NOMO-1 treated with dmso at 0.1 percent for 144 hours (cell line): ENCODE results near the gene LUZP1.
A peak's percentile ranks its signal among the peaks of the same experiment; 100 is the strongest.

Experiments used
- DNase-seq: peaks from one replicate; lab custom pipeline; 2025; ENCODE audit not compliant: unreplicated experiment; lab: John Stamatoyannopoulos, UW

The LUZP1 gene

GRCh38 chr1:23118407-23118806 is 50.2 kb downstream of the LUZP1 start:
- DNase-seq: no peak

GRCh38 chr1:23116921-23117699 is 51.5 kb downstream of the LUZP1 start:
- DNase-seq: no peak

DNA sequence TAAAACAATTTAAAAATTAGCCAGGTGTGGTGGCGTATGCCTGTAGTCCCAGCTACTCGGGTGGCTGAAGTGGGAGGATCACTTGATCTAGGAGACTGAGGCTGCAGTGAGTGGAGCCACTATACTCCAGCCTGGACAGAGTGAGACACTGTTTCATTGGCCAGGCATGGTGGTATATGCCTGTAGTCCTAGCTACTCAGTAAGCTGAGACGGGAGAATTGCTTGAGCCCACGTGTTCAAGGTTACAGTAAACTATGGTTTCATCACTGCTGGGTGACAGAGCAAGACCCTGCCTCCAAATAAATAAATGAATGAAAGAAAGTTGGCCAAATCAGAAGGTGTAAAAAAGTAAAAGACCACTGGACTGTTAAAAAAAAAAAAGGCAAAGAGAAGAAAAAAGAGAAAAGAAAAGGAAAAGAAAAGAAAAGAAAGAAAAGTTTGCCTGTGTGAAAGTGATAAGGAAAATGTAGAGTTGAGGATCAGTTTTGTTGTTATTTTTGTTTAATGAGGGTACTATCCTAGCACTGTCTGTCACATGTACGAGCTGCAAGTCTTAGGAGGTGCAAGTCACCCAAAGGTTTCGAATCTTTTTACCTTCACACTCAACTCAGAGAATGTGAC is 52.3 kb downstream of the LUZP1 start:
- DNase-seq: no peak

- no peak for DNase-seq
Observed at GRCh38 chr1:23114424-23115079, 54.1 kb downstream of the LUZP1 start.

GRCh38 chr1:23111600-23112535 is 56.8 kb downstream of the LUZP1 start:
- DNase-seq: no peak

DNA sequence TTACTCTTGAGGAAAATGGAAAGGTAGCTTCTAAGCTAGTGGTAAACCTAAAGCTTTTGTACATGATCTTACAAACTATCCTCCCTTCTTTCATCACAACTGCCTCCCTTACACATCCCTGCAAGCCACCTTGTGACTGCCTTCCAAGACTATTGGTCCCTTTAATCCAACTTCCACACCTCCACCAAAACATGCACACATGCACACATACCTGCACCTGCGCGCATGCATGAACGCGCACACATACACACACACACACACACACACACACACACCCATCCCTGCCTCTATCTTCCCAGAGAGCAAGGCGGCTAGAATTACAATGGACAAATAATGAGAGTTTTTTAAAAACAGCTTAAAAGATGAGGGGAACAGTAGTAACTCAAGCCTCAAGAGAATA is 58.3 kb downstream of the LUZP1 start:
- DNase-seq: no peak

DNA sequence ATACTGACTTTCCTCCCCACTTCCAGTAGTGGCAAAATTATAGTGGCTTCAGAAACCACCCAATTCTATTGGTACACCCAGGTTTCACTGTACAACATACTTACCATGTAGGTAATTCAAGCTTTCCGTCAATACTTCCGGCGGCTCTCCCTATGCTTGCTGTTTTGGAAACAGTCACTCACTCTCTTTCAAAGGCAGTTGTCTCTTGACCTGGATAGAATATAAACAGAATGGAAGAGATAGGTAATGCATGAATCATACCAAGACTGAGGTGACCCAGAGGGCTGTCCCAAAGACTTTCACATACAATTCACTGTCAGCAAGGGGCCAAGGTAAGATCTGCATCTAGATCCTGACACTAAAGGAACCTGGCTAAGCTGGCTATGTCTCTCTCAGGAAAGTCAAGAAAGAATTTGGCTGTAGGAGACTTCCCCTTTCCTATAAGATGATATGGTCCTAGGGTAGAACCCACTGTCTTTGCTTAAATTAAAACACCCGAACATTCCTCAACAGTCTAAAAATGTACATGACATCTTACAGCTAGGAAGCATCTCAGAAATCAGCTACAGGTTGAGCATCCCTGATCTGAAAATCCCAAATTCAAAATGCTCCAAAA is 59.6 kb downstream of the LUZP1 start:
- no peak for DNase-seq

- DNase-seq: peak; percentile 27
Observed at GRCh38 chr1:23103001-23103889, 65.4 kb downstream of the LUZP1 start.

DNA sequence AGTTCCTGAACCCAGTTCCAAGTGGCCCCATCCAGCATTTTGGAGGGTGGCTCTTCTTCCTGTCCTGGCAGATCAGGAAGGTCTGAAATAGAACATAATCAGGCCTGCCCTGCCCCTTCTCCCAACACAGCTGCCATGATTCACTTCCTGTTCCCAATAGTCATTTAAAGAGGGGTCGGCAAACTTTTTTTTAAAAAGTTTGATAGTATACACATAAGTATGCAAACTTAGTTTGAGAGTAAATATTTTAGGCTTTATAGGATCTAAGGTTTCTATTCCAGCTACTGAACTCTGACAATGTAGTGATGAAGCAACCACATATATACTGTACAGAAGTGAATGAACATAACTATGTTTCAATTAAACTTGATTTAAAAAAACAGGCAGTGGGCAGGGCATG is 66.4 kb downstream of the LUZP1 start:
- no peak for DNase-seq

DNA sequence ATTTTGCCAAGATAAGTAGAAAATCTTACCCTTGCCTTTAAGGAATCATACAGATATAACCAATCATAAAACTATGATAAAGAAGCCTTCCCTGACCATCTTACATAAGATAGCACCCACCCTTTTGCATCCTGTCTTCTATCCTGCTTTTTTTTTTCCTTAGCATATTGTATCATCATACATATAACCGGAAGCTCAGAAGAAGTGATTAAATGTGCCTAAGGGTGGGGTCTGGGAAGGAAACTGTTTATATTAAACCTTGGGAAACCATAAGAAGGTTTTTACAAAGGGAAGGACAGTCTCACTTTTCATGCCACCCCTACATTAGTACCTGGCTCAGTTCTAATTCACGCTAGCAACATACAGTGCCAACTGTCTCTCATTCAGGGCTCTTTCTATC is 66.8 kb downstream of the LUZP1 start:
- DNase-seq: no peak

DNA sequence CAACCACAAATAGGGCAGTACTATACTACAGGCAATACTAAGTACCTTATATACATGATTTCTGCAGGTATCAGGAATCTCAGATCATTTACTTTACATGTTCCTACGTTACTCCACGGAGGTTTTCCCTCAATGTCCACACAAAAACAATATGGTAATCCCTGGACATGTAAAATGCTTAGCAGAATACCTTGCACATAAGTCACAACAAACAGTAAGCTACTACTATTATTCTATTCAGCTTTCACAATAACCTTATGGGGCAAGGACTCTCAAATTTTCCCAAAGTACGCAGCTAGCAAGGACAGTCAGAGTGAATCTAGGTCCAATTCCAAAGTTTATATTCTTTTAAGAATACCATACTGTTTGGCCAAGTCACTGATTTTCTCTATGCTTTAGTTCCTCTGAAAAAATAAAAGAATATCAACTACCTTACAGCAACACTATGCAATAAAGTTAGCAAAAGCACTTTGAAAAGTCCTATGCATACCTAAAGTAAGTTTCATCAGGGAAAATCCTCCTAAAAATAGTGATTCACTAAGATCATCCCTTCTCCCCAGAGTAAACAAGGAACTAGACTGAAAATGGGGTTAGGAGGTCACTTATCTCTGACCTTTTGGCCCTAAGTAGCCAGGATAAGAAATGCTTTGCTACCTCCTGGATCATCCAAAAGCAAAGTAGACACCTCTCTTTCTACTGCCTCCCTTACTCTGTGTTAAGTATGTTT is 67.4 kb downstream of the LUZP1 start:
- no peak for DNase-seq

DNA sequence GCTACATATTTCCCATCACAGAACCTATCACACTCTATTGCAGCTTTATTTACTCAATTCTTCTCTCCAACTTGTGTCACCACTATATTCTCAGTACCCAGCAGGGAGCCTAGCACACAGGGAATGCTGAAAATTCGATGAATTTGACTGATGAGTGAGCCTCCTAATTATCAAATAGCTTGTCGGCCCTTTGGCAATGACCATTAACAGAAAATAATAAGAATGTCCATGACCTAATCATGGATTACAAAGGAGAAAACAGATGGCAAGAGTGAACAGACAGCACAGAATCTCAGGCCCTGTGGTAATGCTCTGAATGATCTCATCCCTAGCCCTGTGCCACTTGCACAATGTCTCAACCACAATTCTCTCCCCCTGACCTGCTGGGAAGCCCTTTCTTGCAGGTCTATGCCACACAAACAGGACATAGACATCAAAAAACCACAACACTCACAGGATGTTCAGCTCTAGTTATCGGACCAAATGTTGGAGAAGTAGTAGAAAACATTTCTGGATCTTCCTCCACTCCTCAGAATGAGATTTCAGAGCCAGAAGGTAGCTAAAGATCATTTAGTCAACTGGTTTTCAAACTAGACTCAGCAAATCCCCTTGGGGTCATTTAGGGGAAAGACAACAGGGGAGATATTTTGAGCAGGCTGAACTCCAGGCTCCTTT is 68.4 kb downstream of the LUZP1 start:
- peak; percentile 45 for DNase-seq

DNA sequence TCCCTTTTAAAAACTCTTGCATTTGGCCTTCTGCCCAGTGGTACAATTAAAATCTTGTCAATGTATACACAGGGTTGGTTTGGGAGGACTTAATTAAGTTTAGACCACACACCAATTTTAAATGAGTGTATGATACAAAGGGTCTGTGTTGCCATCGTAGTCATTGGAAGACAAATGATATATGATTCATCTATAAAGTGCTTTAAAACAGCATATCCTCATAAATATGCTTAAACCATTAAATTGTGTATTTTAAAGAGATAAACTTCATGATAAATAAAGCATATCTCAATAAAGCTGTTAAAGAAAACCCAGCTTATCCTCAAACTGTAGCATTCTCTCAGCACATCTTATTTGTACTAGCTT is 69.5 kb downstream of the LUZP1 start:
- no peak for DNase-seq

GRCh38 chr1:23098463-23099170 is 70.0 kb downstream of the LUZP1 start:
- DNase-seq: peak; percentile 20

DNA sequence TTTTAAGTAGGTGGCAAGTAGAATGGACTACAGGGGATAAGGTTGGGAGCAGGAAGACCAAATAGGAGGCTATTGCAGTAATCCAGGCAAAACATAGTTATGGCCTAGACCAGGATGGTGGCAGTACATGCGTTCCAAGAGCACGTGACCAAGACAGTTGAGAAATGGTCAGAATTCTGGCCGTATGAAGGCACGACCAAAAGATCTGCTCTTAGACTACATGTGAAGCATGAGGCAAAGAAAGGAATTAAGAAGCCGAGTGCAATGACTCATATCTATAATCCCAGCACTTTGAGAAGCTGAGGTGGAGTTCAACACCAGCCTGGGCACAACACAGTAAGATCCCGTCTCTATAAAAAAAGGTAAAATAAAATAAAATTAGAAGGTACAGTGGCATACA is 71.3 kb downstream of the LUZP1 start:
- DNase-seq: no peak

GRCh38 chr1:23092447-23092846 is 76.2 kb downstream of the LUZP1 start:
- no peak for DNase-seq

DNA sequence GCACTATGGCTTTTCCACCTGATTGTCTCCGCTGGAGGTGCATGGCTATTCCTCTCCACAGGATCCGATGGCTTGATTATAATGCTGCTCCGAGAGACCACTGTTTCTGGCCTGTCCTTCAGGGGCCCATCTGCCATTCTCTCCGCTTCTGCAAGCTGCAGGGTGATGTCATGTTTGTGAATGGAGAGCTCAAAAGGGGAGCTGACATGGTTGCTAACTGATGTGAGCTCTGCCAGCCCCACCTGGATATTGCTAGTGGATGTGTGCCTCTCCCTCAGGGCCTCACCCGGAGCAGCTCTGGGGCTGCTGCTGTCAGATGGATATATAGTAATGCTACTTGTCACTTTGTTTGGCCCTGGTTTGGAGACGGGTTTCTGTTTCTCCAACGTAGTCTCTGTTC is 77.1 kb downstream of the LUZP1 start:
- DNase-seq: no peak

GRCh38 chr1:23090056-23090455 is 78.6 kb downstream of the LUZP1 start:
- no peak for DNase-seq
